ENCODE measurements around the gene TMEM95. TPM values are rescaled to one million over a fixed set of nuclear protein-coding genes. Genes with fewer than 3 reads are reported as not detected.

TMEM95 gene
- total and polyA plus RNA-seq, 2 of the 8 experiments (the other 6 are each of a cell fraction or from before 2014, with no cell fraction given): not detected

GRCh38 chr17:7308625-7309433 lies 46.1 kb upstream of the TMEM95 start:
- Histone ChIP-seq H3K4me2 (ENCODE audit: insufficient read depth in 1 of 2, low read depth in 2 of 2, low read length in 2 of 2) (peak overlapping the region; percentile 88 to 99), H3K9me3 (ENCODE audit: insufficient read depth in 2 of 2, low read depth in 1 of 2, low read length in 1 of 2) (no peaks in the 10 kb centered on the region), H2AFZ (ENCODE audit: low read length) (no peak overlapping the region), H3K14ac (ENCODE audit: insufficient read length) (no peak overlapping the region), H3K23me2 (ENCODE audit: low read depth, low read length) (peaks cover 10% of the 10 kb centered on the region), H2BK120ac (replicated peaks; ENCODE audit: low read depth, low read length) (peak overlapping the region; percentile 70), H2BK12ac (ENCODE audit: low read depth, low read length) (no peak overlapping the region), H3K18ac (ENCODE audit: extremely low read depth, low read length) (peak overlapping the region; percentile 93), H3K79me1 (ENCODE audit: low read depth, low read length) (peaks cover 12% of the 10 kb centered on the region), H3K36me3 (ENCODE audit: control insufficient read depth in 2 of 4, insufficient read depth in 4 of 4, low read length in 3 of 4) (peaks cover 27 to 44% (median 36%) of the 10 kb centered on the region in 4 experiments), H3K27me3 (replicated peaks in 1 of 4; ENCODE audit: control insufficient read depth in 3 of 4, extremely low read depth in 1 of 4, insufficient read depth in 3 of 4, low read length in 3 of 4) (no peaks in the 10 kb centered on the region), H4K8ac (ENCODE audit: extremely low read depth, insufficient read depth, low read length) (peak overlapping the region; percentile 88; the same call in 1 of the 2 replicates), H4K91ac (replicated peaks; ENCODE audit: insufficient read length, low read length) (peak overlapping the region; percentile 88), H4K5ac (ENCODE audit: insufficient read length, low read depth, low read length) (peak overlapping the region; percentile 72), H2BK20ac (ENCODE audit: low read length) (0 out of 2 replicates have a peak overlapping the region, but pooled peaks have one; percentile 32), H2AK5ac (ENCODE audit: low read depth, low read length) (peak overlapping the region; percentile 96; the same call in 1 of the 2 replicates), H3K23ac (ENCODE audit: insufficient read length) (no peak overlapping the region), H3K9ac (replicated peaks in 1 of 4; ENCODE audit: extremely low read depth in 1 of 4, low read depth in 3 of 4, low read length in 3 of 4) (peak overlapping the region; percentile 71 to 98 (median 96)), H2BK15ac (ENCODE audit: low read length) (0 out of 2 replicates have a peak overlapping the region, but pooled peaks have one; percentile 88), H3K56ac (replicated peaks; ENCODE audit: insufficient read length, low read depth, low read length) (peak overlapping the region; percentile 94), H3K79me2 (ENCODE audit: control insufficient read depth in 1 of 2, insufficient read depth in 2 of 2, low read length in 2 of 2) (peaks cover 17 to 38% of the 10 kb centered on the region in 2 experiments), H3K4ac (replicated peaks; ENCODE audit: insufficient read length, low read depth, low read length) (peak overlapping the region; percentile 99), H2BK5ac (ENCODE audit: low read depth, low read length) (peak overlapping the region; percentile 97), H4K20me1 (replicated peaks in 1 of 2; ENCODE audit: control insufficient read depth in 1 of 2, insufficient read depth in 2 of 2, low read length in 2 of 2) (peaks cover 21 to 26% of the 10 kb centered on the region in 2 experiments), H3K4me3 (ENCODE audit: extremely low read depth in 1 of 4, insufficient read depth in 2 of 4, low read depth in 3 of 4, low read length in 4 of 4) (peak overlapping the region; percentile 87 to 97 (median 90)), H3K27ac (ENCODE audit: low read depth, low read length) (peak overlapping the region; percentile 92), H3K4me1 (replicated peaks in 1 of 4; ENCODE audit: control insufficient read depth in 3 of 4, insufficient read depth in 4 of 4, low read length in 3 of 4) (peaks cover 0 to 14% (median 6%) of the 10 kb centered on the region in 4 experiments; a peak in 5 of 7 replicates)
- 0% methylated on average over 14 of the region's 14 CpGs; no CpG with 5 or more reads in 1 of the 2 experiments for WGBS, 2 experiments (ENCODE audit: extremely low coverage in 1 of 2, insufficient coverage in 1 of 2, insufficient read length in 1 of 2, insufficient replicate concordance in 2 of 2, low coverage in 1 of 2, low lambda C conversion rate in 2 of 2, missing lambda C conversion rate in 1 of 2)
- DNase-seq (ENCODE audit: low read depth in 1 of 2, low spot score in 2 of 2) (peak in 1 of 2 experiments; percentile 75), FAIRE-seq (peak; percentile 19)
- ChIA-PET POLR2A (ENCODE audit: partially characterized antibody) (interaction anchor here (0.8 to 11.3 kb wide), 32 partner anchors 9 to 263 kb away, joined by 3 to 223 read pairs (median 5); partner anchors contain the start of genes ACAP1, CLDN7, CTDNEP1 and DLG4), CTCF (ENCODE audit: partially characterized antibody) (interaction anchor here (0.6 to 4.5 kb wide), 7 partner anchors 12 to 263 kb away, joined by 3 to 22 read pairs (median 3); partner anchors contain the start of gene ASGR1)
- TF ChIP-seq SAP30 (IDR thresholded peaks at IDR 0.05; ENCODE audit: insufficient read depth, insufficient replicate concordance, low read length) (peak; percentile 73), TCF12 (IDR thresholded peaks at IDR 0.05; ENCODE audit: low read depth, low read length) (no peak), SIRT6 (IDR thresholded peaks at IDR 0.05; ENCODE audit: low read length) (no peak), JUN (IDR thresholded peaks at IDR 0.05; ENCODE audit: low read depth, low read length) (no peak), ZNF274 (IDR thresholded peaks at IDR 0.05; ENCODE audit: borderline replicate concordance, extremely low read depth, low read length) (no peak), CBX8 (IDR thresholded peaks at IDR 0.05; ENCODE audit: borderline replicate concordance, low read depth, low read length) (no peak), CBX5 (IDR thresholded peaks at IDR 0.05; ENCODE audit: low read depth, low read length) (no peak), GTF2F1 (IDR thresholded peaks at IDR 0.05; ENCODE audit: borderline replicate concordance, low read depth, low read length) (no peak), RFX5 (IDR thresholded peaks at IDR 0.05; ENCODE audit: borderline replicate concordance, low read depth, low read length) (no peak), SIX5 (IDR thresholded peaks at IDR 0.05; ENCODE audit: low read depth, low read length) (no peak), ASH2L (IDR thresholded peaks at IDR 0.05; ENCODE audit: low read length) (peak; percentile 63), YY1 (IDR thresholded peaks at IDR 0.05; ENCODE audit: low read depth, low read length) (no peak)

All from H1 (cell line).